ENCODE results near the gene SEPTIN11. TPM values are rescaled to one million over a fixed set of nuclear protein-coding genes. Genes with fewer than 3 reads are reported as not detected.

SEPTIN11 gene
- total RNA-seq, 1 donor from 2014 or later = 9.2 TPM

DNA sequence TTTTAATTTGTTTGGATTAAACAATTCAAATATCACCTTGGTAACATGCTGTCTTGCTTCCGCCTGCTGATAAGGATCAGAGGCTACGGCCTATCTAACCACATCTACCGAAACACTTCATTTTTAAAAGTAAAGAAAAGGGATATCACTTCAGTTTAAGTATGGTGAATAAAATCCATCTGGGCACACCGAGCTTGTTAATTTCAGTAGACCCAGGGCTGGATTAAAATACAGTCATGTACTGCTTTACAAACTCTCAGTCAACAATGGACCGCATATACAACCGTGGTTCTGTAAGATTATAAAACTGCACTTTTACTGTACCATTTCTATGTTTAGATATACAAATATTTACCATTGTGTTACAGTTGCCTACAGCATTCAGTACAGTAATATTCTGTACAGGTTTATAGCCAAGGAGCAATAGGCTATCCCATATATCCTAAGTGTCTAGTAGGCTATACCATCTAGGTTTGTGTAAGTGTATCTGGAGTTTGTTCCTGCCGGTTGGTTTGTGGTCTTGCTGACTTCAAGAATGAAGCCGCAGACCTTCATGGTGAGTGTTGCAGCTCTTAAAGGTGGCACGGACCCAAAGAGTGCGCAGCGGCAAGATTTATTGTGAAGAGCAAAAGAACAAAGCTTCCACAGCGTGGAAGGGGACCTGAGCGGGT, 40.0 kb downstream of the SEPTIN11 start:
- peaks cover 50% of the 10 kb centered on the region for H3K4me1 Mint-ChIP-seq (ENCODE audit: low read depth)
- H3K9me3 Mint-ChIP-seq = peaks cover 3% of the 10 kb centered on the region
- DNase-seq (ENCODE audit: low spot score) = peak; percentile 53
- H3K36me3 Mint-ChIP-seq (ENCODE audit: low read depth) = no peaks in the 10 kb centered on the region
- no peak overlapping the region for H3K4me3 Mint-ChIP-seq (ENCODE audit: low read depth)
- intact Hi-C loops (cut with micrococcal nuclease) = loop anchor here (1.0 to 5.0 kb wide), 4 partner anchors 37 to 208 kb away; no protein-coding TSS in a partner anchor
- peaks cover 80% of the 10 kb centered on the region for H3K27me3 Mint-ChIP-seq (ENCODE audit: low read depth)
- no peak overlapping the region for H3K27ac Mint-ChIP-seq

DNA sequence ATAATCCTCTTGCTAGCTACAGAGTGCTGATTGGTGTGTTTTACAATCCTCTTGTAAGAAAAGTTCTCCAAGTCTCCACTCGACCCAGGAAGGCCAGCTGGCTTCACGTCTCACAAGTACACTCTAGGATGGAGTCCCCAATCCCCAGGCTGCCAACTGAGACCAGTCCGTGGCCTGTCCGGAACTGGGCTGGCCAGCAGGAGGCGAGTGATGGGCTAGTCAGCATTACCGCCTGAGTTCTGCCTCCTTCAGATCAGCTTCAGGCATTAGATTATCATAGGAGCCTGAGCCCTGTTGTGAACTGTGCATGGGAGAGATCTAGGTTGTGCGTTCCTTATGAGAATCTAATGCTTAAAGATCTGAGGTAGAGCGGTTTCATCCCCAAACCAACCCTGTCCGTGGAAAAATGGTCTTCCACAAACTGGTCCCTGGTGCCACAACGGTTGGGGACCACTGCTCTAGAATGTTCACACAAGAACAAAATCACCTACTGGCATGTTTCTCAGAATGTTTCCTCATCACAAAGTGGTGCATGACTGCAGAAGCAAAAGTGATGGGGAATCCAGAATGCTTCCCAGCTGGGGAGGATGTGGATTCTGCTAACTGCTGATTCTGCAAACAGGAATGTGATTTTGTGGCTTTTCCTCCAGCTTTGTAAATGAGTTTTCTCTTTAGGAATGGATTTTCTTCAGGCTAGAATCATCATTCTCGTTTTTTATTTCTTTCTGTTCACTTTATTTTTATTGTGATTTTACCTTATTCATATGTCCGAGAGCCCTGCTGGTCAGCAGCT, 40.9 kb downstream of the SEPTIN11 start:
- intact Hi-C loops (cut with micrococcal nuclease) = no loop called here
- Mint-ChIP-seq H3K36me3 (ENCODE audit: low read depth) (no peaks in the 10 kb centered on the region), H3K9me3 (peaks cover 3% of the 10 kb centered on the region), H3K27me3 (ENCODE audit: low read depth) (peaks cover 72% of the 10 kb centered on the region), H3K4me3 (ENCODE audit: low read depth) (no peak overlapping the region), H3K4me1 (ENCODE audit: low read depth) (peaks cover 48% of the 10 kb centered on the region), H3K27ac (no peak overlapping the region)
- no peak for DNase-seq (ENCODE audit: low spot score)

DNA sequence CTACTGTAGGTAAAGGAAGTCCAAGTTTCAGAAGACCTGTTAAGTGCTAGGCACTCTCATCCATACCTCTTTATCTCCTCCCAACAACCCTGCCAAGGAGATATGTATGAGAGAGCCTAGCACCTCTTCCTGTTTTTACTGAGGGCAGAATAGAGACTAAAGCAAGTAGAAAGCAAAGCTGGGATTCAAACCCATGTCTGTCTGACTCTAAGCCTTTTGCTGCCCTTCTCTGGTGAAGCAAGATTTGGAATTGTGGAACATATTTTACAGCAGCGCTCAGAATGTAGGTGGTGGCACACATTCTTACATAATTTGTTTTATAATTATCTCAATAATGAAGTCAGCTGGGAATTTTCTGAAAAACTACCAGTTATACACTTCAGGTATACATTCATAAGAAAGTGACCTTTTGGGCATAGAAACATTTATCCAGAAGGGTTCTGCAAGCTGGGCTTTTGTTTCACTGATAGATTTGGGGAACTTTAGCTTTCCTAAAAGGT, 41.7 kb downstream of the SEPTIN11 start:
- no peak for DNase-seq (ENCODE audit: low spot score)
- no peak overlapping the region for H3K4me3 Mint-ChIP-seq (ENCODE audit: low read depth)
- peaks cover 55% of the 10 kb centered on the region for H3K4me1 Mint-ChIP-seq (ENCODE audit: low read depth)
- H3K27me3 Mint-ChIP-seq (ENCODE audit: low read depth) = peaks cover 72% of the 10 kb centered on the region
- intact Hi-C loops (cut with micrococcal nuclease) = no loop called here
- peaks cover 3% of the 10 kb centered on the region for H3K9me3 Mint-ChIP-seq
- no peak overlapping the region for H3K27ac Mint-ChIP-seq
- no peaks in the 10 kb centered on the region for H3K36me3 Mint-ChIP-seq (ENCODE audit: low read depth)

DNA sequence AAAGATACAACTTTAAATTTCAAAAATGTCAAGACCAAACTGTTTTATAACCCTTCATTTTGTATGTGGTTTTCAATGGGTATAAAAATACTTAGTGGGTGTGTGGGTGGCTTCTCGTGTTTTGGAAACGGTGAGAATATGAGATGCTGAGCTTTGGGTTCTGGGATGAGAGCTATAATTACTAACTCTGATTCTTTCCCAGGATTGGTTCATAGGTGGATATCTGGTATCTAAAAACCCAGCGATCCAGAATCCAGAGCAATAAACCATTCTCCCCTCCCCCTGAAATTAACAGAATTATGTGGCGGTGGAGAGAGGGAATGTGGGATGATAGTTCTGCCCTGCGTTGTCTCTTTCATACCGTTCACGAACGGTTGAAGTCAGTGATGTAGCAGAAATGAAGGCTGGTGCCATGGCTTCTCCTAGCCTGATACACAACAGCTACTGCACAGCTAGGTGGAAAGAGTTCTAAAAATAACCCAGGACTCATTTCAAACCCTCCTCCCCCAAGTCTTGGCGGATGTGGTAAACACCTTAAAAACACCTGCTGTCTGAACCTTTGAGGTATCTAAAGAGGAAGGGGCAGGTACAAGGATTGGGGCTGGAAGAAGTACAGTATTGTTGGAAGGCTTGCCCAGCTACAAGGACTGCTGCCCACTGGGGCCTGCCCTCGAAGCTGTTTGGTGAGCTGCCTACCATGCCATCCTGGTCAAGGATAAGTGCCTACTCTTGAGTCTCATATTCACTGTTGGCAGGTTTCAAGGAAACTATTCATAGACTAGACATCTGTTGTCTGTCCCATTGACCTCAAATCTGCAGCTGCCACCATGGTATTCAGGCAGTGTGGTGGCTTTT, 44.5 kb downstream of the SEPTIN11 start:
- Mint-ChIP-seq H3K4me1 (ENCODE audit: low read depth) (peaks cover 40% of the 10 kb centered on the region), H3K9me3 (peaks cover 3% of the 10 kb centered on the region), H3K27me3 (ENCODE audit: low read depth) (peaks cover 72% of the 10 kb centered on the region), H3K36me3 (ENCODE audit: low read depth) (no peaks in the 10 kb centered on the region), H3K4me3 (ENCODE audit: low read depth) (no peak overlapping the region), H3K27ac (no peak overlapping the region)
- peak; percentile 34 for DNase-seq (ENCODE audit: low spot score)
- intact Hi-C loops (cut with micrococcal nuclease) = no loop called here

DNA sequence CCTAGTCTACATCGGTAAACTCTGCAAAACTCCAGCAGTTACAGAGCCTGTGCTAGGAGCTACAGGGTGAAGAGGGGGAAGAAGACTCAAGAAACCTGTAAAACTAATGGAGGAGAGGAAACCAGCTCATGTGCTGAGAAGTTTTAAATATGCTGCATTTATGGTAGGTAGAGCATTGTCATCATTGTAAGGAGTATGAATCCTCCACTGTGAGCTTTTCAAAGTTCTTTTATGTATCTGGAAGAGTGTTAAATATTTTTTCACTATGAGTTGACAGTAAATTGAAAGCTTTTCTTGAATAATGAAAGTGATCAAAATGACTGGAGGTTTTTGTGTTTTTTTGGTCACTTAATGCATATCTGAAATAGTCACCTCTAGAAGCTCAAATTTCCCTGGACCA, 46.2 kb downstream of the SEPTIN11 start:
- no peak for DNase-seq (ENCODE audit: low spot score)
- H3K4me3 Mint-ChIP-seq (ENCODE audit: low read depth) = no peak overlapping the region
- H3K4me1 Mint-ChIP-seq (ENCODE audit: low read depth) = peaks cover 31% of the 10 kb centered on the region
- peaks cover 75% of the 10 kb centered on the region for H3K27me3 Mint-ChIP-seq (ENCODE audit: low read depth)
- intact Hi-C loops (cut with micrococcal nuclease) = no loop called here
- H3K27ac Mint-ChIP-seq = no peak overlapping the region
- no peaks in the 10 kb centered on the region for H3K9me3 Mint-ChIP-seq
- H3K36me3 Mint-ChIP-seq (ENCODE audit: low read depth) = no peaks in the 10 kb centered on the region

DNA sequence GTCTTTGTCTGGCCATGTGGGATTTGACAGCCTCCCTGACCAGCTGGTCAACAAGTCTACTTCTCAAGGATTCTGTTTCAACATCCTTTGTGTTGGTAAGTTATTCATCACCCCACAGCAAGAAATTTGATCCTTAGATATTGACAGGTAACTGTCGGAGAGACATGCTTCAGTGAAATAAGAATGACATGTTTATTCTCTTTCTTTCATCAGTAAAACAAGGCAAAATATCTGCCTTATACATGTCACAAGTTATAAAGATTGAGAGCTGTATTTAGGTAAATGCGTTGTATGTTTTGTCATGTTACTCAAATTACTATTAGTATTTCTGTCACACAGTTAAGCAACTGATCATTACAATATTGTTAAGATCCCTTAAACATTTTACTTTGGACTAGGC, 46.9 kb downstream of the SEPTIN11 start:
- H3K27ac Mint-ChIP-seq = no peak overlapping the region
- H3K4me3 Mint-ChIP-seq (ENCODE audit: low read depth) = no peak overlapping the region
- intact Hi-C loops (cut with micrococcal nuclease) = no loop called here
- H3K9me3 Mint-ChIP-seq = no peaks in the 10 kb centered on the region
- peaks cover 28% of the 10 kb centered on the region for H3K4me1 Mint-ChIP-seq (ENCODE audit: low read depth)
- DNase-seq (ENCODE audit: low spot score) = no peak
- peaks cover 72% of the 10 kb centered on the region for H3K27me3 Mint-ChIP-seq (ENCODE audit: low read depth)
- H3K36me3 Mint-ChIP-seq (ENCODE audit: low read depth) = no peaks in the 10 kb centered on the region

DNA sequence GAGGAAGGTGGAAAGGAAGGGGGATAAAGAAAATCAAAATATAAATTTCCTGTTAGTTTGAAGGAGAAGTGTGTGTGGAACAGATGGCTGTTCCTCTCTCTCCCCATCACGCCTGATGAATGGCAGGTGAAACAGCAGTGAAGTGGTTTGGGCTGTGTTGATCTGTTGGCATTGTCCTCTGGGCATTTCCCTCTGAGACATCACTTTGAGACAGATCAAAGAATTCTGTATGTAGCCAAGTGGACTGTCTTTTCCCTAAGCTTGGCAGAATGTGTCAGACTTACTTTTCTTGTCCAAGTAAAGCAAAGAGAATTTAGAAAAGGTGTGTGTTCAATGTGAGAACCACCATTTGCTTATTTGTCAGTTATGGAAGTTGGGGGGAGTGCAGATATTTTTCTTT, 47.5 kb downstream of the SEPTIN11 start:
- no peak for DNase-seq (ENCODE audit: low spot score)
- H3K4me3 Mint-ChIP-seq (ENCODE audit: low read depth) = no peak overlapping the region
- no peaks in the 10 kb centered on the region for H3K36me3 Mint-ChIP-seq (ENCODE audit: low read depth)
- H3K9me3 Mint-ChIP-seq = no peaks in the 10 kb centered on the region
- H3K27me3 Mint-ChIP-seq (ENCODE audit: low read depth) = peaks cover 71% of the 10 kb centered on the region
- no peak overlapping the region for H3K27ac Mint-ChIP-seq
- intact Hi-C loops (cut with micrococcal nuclease) = no loop called here
- H3K4me1 Mint-ChIP-seq (ENCODE audit: low read depth) = peaks cover 26% of the 10 kb centered on the region

DNA sequence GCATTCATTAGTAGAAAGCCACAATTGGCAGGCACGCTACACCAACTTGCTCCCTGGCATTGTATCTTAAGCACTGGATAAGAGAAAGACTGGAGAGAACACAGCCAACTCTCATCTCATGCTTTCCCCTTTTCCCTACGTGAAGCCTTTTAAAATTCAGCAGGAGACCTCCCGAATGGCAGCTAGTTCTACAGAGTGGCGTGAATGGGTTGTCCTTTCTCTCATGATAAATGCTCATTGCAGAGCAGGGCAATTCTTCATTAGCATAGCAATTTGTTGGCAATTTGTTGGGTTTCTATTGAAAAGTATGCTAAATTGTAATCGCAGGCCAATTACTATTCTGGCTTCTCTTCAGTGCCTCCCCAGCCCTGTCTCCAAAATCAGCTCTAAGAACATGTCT, 48.0 kb downstream of the SEPTIN11 start:
- Mint-ChIP-seq H3K36me3 (ENCODE audit: low read depth) (no peaks in the 10 kb centered on the region), H3K27me3 (ENCODE audit: low read depth) (peaks cover 71% of the 10 kb centered on the region), H3K4me1 (ENCODE audit: low read depth) (peaks cover 26% of the 10 kb centered on the region), H3K9me3 (no peaks in the 10 kb centered on the region), H3K4me3 (ENCODE audit: low read depth) (no peak overlapping the region), H3K27ac (no peak overlapping the region)
- intact Hi-C loops (cut with micrococcal nuclease) = no loop called here
- no peak for DNase-seq (ENCODE audit: low spot score)

DNA sequence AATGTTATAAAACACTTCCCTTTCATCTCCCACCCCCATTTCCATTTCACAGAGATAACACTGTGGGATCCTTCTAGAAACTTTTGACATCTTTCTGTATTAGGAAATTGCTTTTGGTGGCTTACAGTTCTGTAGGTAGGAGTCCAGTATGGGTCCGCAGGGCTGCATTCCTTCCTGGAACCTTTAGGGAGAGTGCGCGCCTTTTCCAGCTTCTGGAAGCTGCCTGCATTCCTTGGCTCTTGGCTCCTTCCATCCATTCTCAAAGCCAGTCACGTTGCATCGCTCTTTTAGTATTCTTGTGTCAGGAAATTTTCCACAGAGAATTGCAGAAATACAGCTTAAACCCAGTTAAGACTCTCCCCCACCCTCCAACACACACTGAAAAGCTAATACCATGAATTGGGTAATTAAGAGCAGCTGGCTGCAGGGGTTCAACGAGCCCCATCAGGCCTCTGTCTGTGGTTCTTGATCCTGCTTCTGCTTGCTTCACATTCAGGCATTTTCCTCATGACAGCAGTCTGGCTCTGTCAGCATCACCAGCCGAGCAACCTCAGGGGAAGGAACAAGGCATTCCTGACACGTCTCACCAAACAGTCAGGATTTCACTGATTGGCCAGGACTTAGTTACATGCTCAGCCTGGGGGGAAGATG, 48.8 kb downstream of the SEPTIN11 start:
- Mint-ChIP-seq H3K4me1 (ENCODE audit: low read depth) (peaks cover 19% of the 10 kb centered on the region), H3K4me3 (ENCODE audit: low read depth) (no peak overlapping the region), H3K27ac (no peak overlapping the region), H3K36me3 (ENCODE audit: low read depth) (no peaks in the 10 kb centered on the region), H3K27me3 (ENCODE audit: low read depth) (peaks cover 72% of the 10 kb centered on the region), H3K9me3 (no peaks in the 10 kb centered on the region)
- no peak for DNase-seq (ENCODE audit: low spot score)
- intact Hi-C loops (cut with micrococcal nuclease) = no loop called here

Other genes starting within 250 kb of the SEPTIN11 start
- not detected in 2 replicates for gene SOWAHB, start 51.6 kb upstream of the SEPTIN11 start, total RNA-seq
- gene CCNI, start 126.2 kb downstream of the SEPTIN11 start, total RNA-seq = 321 and 330 TPM in 2 replicates
- gene CCNG2, start 207.5 kb downstream of the SEPTIN11 start, total RNA-seq = 34.3 and 35.2 TPM in 2 replicates

Data from activated T-helper 2 cell treated with anti-CD3 and anti-CD28 coated beads, Interferon-gamma antibody, Interleukin-2, Interleukin-4, amounts not matched to agents 10 μg/mL and 5 μg/mL and 100 μg/mL, durations not matched to agents 14 hours and 24 hours and 36 hours (primary cell).